Ishikawa (cell line): Measurements from ENCODE around the gene ELF4.

Experiments used
- CEBPB ChIP-seq: IDR thresholded peaks from 2 replicates; pipeline ENCODE4 v1.6.1; 2012
- CREB1 ChIP-seq: IDR thresholded peaks from 2 replicates; pipeline ENCODE4 v1.6.1; 2012; ENCODE audit warnings: low read depth
- EGR1 ChIP-seq: IDR thresholded peaks from 2 replicates; pipeline ENCODE4 v1.6.1; 2012
- EP300 ChIP-seq: IDR thresholded peaks from 2 replicates; pipeline ENCODE4 v1.6.1; 2012; ENCODE audit warnings: borderline replicate concordance
- FOXM1 ChIP-seq: IDR thresholded peaks from 2 replicates; pipeline ENCODE4 v1.6.1; 2012; ENCODE audit warnings: low read depth, borderline replicate concordance
- MAX ChIP-seq: IDR thresholded peaks from 2 replicates; pipeline ENCODE4 v1.6.1; 2012
- NFIC ChIP-seq: IDR thresholded peaks from 2 replicates; pipeline ENCODE4 v1.6.1; 2012
- RAD21 ChIP-seq: IDR thresholded peaks from 2 replicates; pipeline ENCODE4 v1.6.1; 2012; ENCODE audit warnings: low read depth
- TAF1 ChIP-seq: IDR thresholded peaks from 2 replicates; pipeline ENCODE4 v1.6.1; 2012; ENCODE audit warnings: low read depth, mild to moderate bottlenecking
- TCF12 ChIP-seq: IDR thresholded peaks from 2 replicates; pipeline ENCODE4 v1.6.1; 2012; ENCODE audit warnings: low read depth
- TEAD4 ChIP-seq: IDR thresholded peaks from 2 replicates; pipeline ENCODE4 v1.6.1; 2012
- YY1 ChIP-seq: IDR thresholded peaks from 2 replicates; pipeline ENCODE4 v1.6.1; 2012; ENCODE audit warnings: low read depth
- ZBTB7A ChIP-seq: IDR thresholded peaks from 2 replicates; pipeline ENCODE4 v1.6.1; 2012; ENCODE audit warnings: low read depth
- TF ChIP-seq, protein P1 (sequence below): IDR thresholded peaks from 2 replicates; pipeline ENCODE4 v1.6.1; 2012
- TF ChIP-seq, protein P2 (sequence below): IDR thresholded peaks from 2 replicates; pipeline ENCODE4 v1.6.1; 2012; ENCODE audit warnings: low read depth, mild to moderate bottlenecking

The ELF4 gene

DNA sequence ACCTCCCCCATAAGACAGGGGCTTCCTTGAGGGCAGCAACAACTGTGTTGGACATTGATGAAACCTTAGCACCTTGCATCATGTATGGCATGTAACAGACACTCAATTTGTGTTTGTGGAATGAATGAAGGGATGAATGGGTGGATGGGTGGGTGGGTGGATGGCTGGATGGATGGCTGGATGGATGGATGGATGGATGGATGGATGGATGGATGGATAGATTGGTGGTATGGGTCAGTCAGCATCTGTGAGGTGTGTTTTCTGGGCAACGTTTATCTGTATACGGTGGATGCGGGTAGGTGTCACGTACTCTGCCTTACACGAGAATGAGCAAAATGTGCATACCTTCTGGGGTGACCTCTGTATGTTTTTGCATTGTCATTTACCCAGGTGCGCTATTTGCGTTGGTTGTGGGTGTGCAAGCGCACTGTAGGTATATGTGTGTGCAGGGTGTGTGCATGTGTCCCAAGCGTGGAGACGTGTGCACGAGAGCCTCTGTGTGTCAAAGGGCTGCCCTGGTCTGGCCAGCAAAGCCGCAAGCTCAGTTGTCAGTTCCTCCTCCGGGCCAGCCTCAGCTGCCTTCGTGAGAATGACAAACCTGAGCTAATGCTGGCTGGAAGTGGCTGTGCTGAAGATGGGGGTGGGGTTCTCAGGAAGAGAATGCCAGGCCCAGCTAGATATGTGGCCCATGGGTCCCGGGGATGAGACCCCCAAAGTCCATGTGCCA lies 26.5 kb downstream of the ELF4 start:
- TF ChIP-seq TEAD4 (no peak), ZBTB7A (no peak), EP300 (no peak), TAF1 (no peak), EGR1 (no peak), RAD21 (no peak), TCF12 (no peak), NFIC (no peak), YY1 (no peak), CEBPB (no peak), FOXM1 (no peak)
- TF ChIP-seq, protein P1, sequence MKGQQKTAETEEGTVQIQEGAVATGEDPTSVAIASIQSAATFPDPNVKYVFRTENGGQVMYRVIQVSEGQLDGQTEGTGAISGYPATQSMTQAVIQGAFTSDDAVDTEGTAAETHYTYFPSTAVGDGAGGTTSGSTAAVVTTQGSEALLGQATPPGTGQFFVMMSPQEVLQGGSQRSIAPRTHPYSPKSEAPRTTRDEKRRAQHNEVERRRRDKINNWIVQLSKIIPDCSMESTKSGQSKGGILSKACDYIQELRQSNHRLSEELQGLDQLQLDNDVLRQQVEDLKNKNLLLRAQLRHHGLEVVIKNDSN: no peak
- TF ChIP-seq, protein P2, sequence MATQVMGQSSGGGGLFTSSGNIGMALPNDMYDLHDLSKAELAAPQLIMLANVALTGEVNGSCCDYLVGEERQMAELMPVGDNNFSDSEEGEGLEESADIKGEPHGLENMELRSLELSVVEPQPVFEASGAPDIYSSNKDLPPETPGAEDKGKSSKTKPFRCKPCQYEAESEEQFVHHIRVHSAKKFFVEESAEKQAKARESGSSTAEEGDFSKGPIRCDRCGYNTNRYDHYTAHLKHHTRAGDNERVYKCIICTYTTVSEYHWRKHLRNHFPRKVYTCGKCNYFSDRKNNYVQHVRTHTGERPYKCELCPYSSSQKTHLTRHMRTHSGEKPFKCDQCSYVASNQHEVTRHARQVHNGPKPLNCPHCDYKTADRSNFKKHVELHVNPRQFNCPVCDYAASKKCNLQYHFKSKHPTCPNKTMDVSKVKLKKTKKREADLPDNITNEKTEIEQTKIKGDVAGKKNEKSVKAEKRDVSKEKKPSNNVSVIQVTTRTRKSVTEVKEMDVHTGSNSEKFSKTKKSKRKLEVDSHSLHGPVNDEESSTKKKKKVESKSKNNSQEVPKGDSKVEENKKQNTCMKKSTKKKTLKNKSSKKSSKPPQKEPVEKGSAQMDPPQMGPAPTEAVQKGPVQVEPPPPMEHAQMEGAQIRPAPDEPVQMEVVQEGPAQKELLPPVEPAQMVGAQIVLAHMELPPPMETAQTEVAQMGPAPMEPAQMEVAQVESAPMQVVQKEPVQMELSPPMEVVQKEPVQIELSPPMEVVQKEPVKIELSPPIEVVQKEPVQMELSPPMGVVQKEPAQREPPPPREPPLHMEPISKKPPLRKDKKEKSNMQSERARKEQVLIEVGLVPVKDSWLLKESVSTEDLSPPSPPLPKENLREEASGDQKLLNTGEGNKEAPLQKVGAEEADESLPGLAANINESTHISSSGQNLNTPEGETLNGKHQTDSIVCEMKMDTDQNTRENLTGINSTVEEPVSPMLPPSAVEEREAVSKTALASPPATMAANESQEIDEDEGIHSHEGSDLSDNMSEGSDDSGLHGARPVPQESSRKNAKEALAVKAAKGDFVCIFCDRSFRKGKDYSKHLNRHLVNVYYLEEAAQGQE: no peak

DNA sequence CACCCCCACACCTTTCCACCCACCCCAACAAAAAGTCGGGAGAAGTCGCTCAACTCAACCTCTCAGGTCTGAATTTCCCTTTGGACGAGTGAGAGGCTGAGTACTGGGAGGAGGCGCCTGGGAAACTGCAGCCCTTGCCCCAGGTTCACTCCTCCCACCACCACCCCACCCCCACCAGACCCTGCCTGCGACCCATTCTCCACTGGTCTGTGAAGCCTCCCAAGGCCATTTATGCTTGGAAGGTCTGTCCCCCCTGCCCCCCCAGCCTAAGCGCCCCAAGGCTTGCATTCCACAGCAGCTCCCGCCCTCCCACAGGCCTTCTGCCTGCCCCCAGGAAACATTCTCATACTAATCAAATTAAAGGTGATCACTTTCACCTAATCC lies 27.2 kb downstream of the ELF4 start:
- no peak for TF ChIP-seq TEAD4
- TF ChIP-seq TCF12: no peak

- TF ChIP-seq YY1: no peak
- no peak for TF ChIP-seq MAX
- TF ChIP-seq CEBPB: no peak
- no peak for TF ChIP-seq CREB1
- TF ChIP-seq EP300: no peak
- TF ChIP-seq ZBTB7A: no peak
- no peak for TF ChIP-seq FOXM1
- TF ChIP-seq, protein P1: no peak
- TF ChIP-seq TCF12: no peak
- no peak for TF ChIP-seq NFIC
- TF ChIP-seq TEAD4: no peak
- no peak for TF ChIP-seq EGR1
- TF ChIP-seq, protein P2: no peak
- TF ChIP-seq RAD21: no peak
These were observed 27.8 kb downstream of the ELF4 start for GRCh38 chrX:130082244-130083106.

GRCh38 chrX:130081421-130082045 lies 28.8 kb downstream of the ELF4 start:
- TF ChIP-seq EGR1 (no peak), TCF12 (no peak), CREB1 (no peak), CEBPB (no peak), NFIC (no peak), YY1 (no peak), RAD21 (no peak), ZBTB7A (no peak), EP300 (no peak), FOXM1 (no peak), TAF1 (no peak), TEAD4 (no peak)
- TF ChIP-seq, protein P2: no peak
- TF ChIP-seq, protein P1: no peak
